ENCODE data around the gene LRP2.

The LRP2 gene

GRCh38 chr2:169107645-169108044 is 254.7 kb downstream of the LRP2 start:
- Histone ChIP-seq H3K27ac (replicated peaks; ENCODE audit: low read length) (no peak overlapping the region), H3K9me3 (replicated peaks in 1 of 2; ENCODE audit: control insufficient read depth in 2 of 2, insufficient read depth in 1 of 2, low read depth in 1 of 2, low read length in 2 of 2) (peaks cover 0 to 2% of the 10 kb centered on the region in 2 donors), H2BK15ac (ENCODE audit: low read length) (no peak overlapping the region), H3K27me3 (ENCODE audit: control insufficient read depth in 3 of 3, insufficient read depth in 3 of 3, low read depth in 1 of 3, low read length in 3 of 3) (peaks cover 2 to 58% (median 2%) of the 10 kb centered on the region in 3 experiments), H4K91ac (ENCODE audit: low read depth, low read length, poor library complexity) (no peak overlapping the region), H2AFZ (ENCODE audit: low read length) (no peak overlapping the region), H3K4ac (ENCODE audit: low read length) (no peak overlapping the region), H3K23ac (ENCODE audit: low read depth, low read length, poor library complexity) (no peak overlapping the region), H3K14ac (ENCODE audit: low read length) (no peak overlapping the region), H2BK5ac (ENCODE audit: low read length) (no peak overlapping the region), H2BK12ac (ENCODE audit: low read length) (no peak overlapping the region), H3K9ac (ENCODE audit: low read depth, low read length, poor library complexity) (no peak overlapping the region), H3K4me1 (ENCODE audit: control insufficient read depth in 2 of 2, insufficient read depth in 1 of 2, low read depth in 1 of 2, low read length in 2 of 2) (peaks cover 4 to 6% of the 10 kb centered on the region in 2 donors), H3K4me2 (ENCODE audit: insufficient read depth, low read length, poor library complexity, severe bottlenecking) (no peak overlapping the region), H3K18ac (ENCODE audit: low read length) (no peak overlapping the region), H3K4me3 (ENCODE audit: low read length in 2 of 2) (no peak overlapping the region), H3K79me1 (ENCODE audit: low read depth, low read length) (no peaks in the 10 kb centered on the region), H3K36me3 (replicated peaks in 1 of 2; ENCODE audit: control insufficient read depth in 2 of 2, insufficient read depth in 2 of 2, low read length in 2 of 2) (no peaks in the 10 kb centered on the region), H2BK120ac (ENCODE audit: low read depth, low read length) (no peak overlapping the region), H4K8ac (ENCODE audit: low read depth, low read length) (no peak overlapping the region), H2AK5ac (ENCODE audit: low read depth, low read length) (no peak overlapping the region)
- no CpG with 5 or more reads among the region's 2 CpGs for WGBS, 2 donors (ENCODE audit: extremely low coverage in 2 of 2, insufficient read length in 2 of 2, insufficient replicate concordance in 1 of 2)
- no peak for DNase-seq (ENCODE audit: low spot score)

GRCh38 chr2:169106563-169107545 is 255.5 kb downstream of the LRP2 start:
- H3K4me3 ChIP-seq (ENCODE audit: low read length in 2 of 2) = no peak overlapping the region
- no peak overlapping the region for H2BK12ac ChIP-seq (ENCODE audit: low read length)
- no peak overlapping the region for H4K91ac ChIP-seq (ENCODE audit: low read depth, low read length, poor library complexity)
- no peak overlapping the region for H2AK5ac ChIP-seq (ENCODE audit: low read depth, low read length)
- DNase-seq (ENCODE audit: low spot score) = no peak
- no peak overlapping the region for H3K27ac ChIP-seq (replicated peaks; ENCODE audit: low read length)
- H2BK5ac ChIP-seq (ENCODE audit: low read length) = no peak overlapping the region
- H3K9ac ChIP-seq (ENCODE audit: low read depth, low read length, poor library complexity) = no peak overlapping the region
- H2BK120ac ChIP-seq (ENCODE audit: low read depth, low read length) = no peak overlapping the region
- H3K27me3 ChIP-seq (ENCODE audit: control insufficient read depth in 3 of 3, insufficient read depth in 3 of 3, low read depth in 1 of 3, low read length in 3 of 3) = peaks cover 2 to 58% (median 2%) of the 10 kb centered on the region in 3 experiments
- H2BK15ac ChIP-seq (ENCODE audit: low read length) = no peak overlapping the region
- H3K9me3 ChIP-seq (replicated peaks in 1 of 2; ENCODE audit: control insufficient read depth in 2 of 2, insufficient read depth in 1 of 2, low read depth in 1 of 2, low read length in 2 of 2) = peaks cover 0 to 2% of the 10 kb centered on the region in 2 donors
- no peaks in the 10 kb centered on the region for H3K36me3 ChIP-seq (replicated peaks in 1 of 2; ENCODE audit: control insufficient read depth in 2 of 2, insufficient read depth in 2 of 2, low read length in 2 of 2)
- no peak overlapping the region for H3K4me2 ChIP-seq (ENCODE audit: insufficient read depth, low read length, poor library complexity, severe bottlenecking)
- H4K8ac ChIP-seq (ENCODE audit: low read depth, low read length) = no peak overlapping the region
- WGBS, 2 donors (ENCODE audit: extremely low coverage in 2 of 2, insufficient read length in 2 of 2, insufficient replicate concordance in 1 of 2) = no CpG with 5 or more reads among the region's 6 CpGs
- H3K4me1 ChIP-seq (ENCODE audit: control insufficient read depth in 2 of 2, insufficient read depth in 1 of 2, low read depth in 1 of 2, low read length in 2 of 2) = peaks cover 4 to 6% of the 10 kb centered on the region in 2 donors
- H3K79me1 ChIP-seq (ENCODE audit: low read depth, low read length) = no peaks in the 10 kb centered on the region
- H3K23ac ChIP-seq (ENCODE audit: low read depth, low read length, poor library complexity) = no peak overlapping the region
- H3K4ac ChIP-seq (ENCODE audit: low read length) = no peak overlapping the region
- no peak overlapping the region for H3K14ac ChIP-seq (ENCODE audit: low read length)
- H2AFZ ChIP-seq (ENCODE audit: low read length) = no peak overlapping the region
- no peak overlapping the region for H3K18ac ChIP-seq (ENCODE audit: low read length)

- no peak overlapping the region for H3K14ac ChIP-seq (ENCODE audit: low read length)
- no peaks in the 10 kb centered on the region for H3K36me3 ChIP-seq (replicated peaks in 1 of 2; ENCODE audit: control insufficient read depth in 2 of 2, insufficient read depth in 2 of 2, low read length in 2 of 2)
- no peak overlapping the region for H3K23ac ChIP-seq (ENCODE audit: low read depth, low read length, poor library complexity)
- H3K4me1 ChIP-seq (ENCODE audit: control insufficient read depth in 2 of 2, insufficient read depth in 1 of 2, low read depth in 1 of 2, low read length in 2 of 2) = peaks cover 4 to 6% of the 10 kb centered on the region in 2 donors
- no peak overlapping the region for H2BK120ac ChIP-seq (ENCODE audit: low read depth, low read length)
- H3K4ac ChIP-seq (ENCODE audit: low read length) = no peak overlapping the region
- no peak overlapping the region for H2BK15ac ChIP-seq (ENCODE audit: low read length)
- no CpG with 5 or more reads among the region's 2 CpGs for WGBS, 2 donors (ENCODE audit: extremely low coverage in 2 of 2, insufficient read length in 2 of 2, insufficient replicate concordance in 1 of 2)
- DNase-seq (ENCODE audit: low spot score) = no peak
- H3K27me3 ChIP-seq (ENCODE audit: control insufficient read depth in 3 of 3, insufficient read depth in 3 of 3, low read depth in 1 of 3, low read length in 3 of 3) = peaks cover 2 to 53% (median 2%) of the 10 kb centered on the region in 3 experiments
- no peak overlapping the region for H3K9ac ChIP-seq (ENCODE audit: low read depth, low read length, poor library complexity)
- no peak overlapping the region for H2BK12ac ChIP-seq (ENCODE audit: low read length)
- no peak overlapping the region for H2AK5ac ChIP-seq (ENCODE audit: low read depth, low read length)
- no peaks in the 10 kb centered on the region for H3K79me1 ChIP-seq (ENCODE audit: low read depth, low read length)
- no peak overlapping the region for H2BK5ac ChIP-seq (ENCODE audit: low read length)
- H3K27ac ChIP-seq (replicated peaks; ENCODE audit: low read length) = no peak overlapping the region
- H4K8ac ChIP-seq (ENCODE audit: low read depth, low read length) = no peak overlapping the region
- H4K91ac ChIP-seq (ENCODE audit: low read depth, low read length, poor library complexity) = no peak overlapping the region
- H3K18ac ChIP-seq (ENCODE audit: low read length) = no peak overlapping the region
- no peak overlapping the region for H3K4me2 ChIP-seq (ENCODE audit: insufficient read depth, low read length, poor library complexity, severe bottlenecking)
- H3K4me3 ChIP-seq (ENCODE audit: low read length in 2 of 2) = no peak overlapping the region
- H3K9me3 ChIP-seq (replicated peaks in 1 of 2; ENCODE audit: control insufficient read depth in 2 of 2, insufficient read depth in 1 of 2, low read depth in 1 of 2, low read length in 2 of 2) = peaks cover 0 to 2% of the 10 kb centered on the region in 2 donors
- H2AFZ ChIP-seq (ENCODE audit: low read length) = no peak overlapping the region
Measured at GRCh38 chr2:169106134-169106533, 256.2 kb downstream of the LRP2 start.

- no peak overlapping the region for H3K18ac ChIP-seq (ENCODE audit: low read length)
- no peak overlapping the region for H3K4me3 ChIP-seq (ENCODE audit: low read length in 2 of 2)
- peaks cover 2 to 51% (median 2%) of the 10 kb centered on the region in 3 experiments for H3K27me3 ChIP-seq (ENCODE audit: control insufficient read depth in 3 of 3, insufficient read depth in 3 of 3, low read depth in 1 of 3, low read length in 3 of 3)
- H3K36me3 ChIP-seq (replicated peaks in 1 of 2; ENCODE audit: control insufficient read depth in 2 of 2, insufficient read depth in 2 of 2, low read length in 2 of 2) = no peaks in the 10 kb centered on the region
- no CpG with 5 or more reads among the region's 1 CpG for WGBS, 2 donors (ENCODE audit: extremely low coverage in 2 of 2, insufficient read length in 2 of 2, insufficient replicate concordance in 1 of 2)
- peaks cover 3% of the 10 kb centered on the region in 2 donors for H3K4me1 ChIP-seq (ENCODE audit: control insufficient read depth in 2 of 2, insufficient read depth in 1 of 2, low read depth in 1 of 2, low read length in 2 of 2)
- no peak overlapping the region for H2BK5ac ChIP-seq (ENCODE audit: low read length)
- no peak overlapping the region for H3K27ac ChIP-seq (replicated peaks; ENCODE audit: low read length)
- no peak overlapping the region for H3K4me2 ChIP-seq (ENCODE audit: insufficient read depth, low read length, poor library complexity, severe bottlenecking)
- no peak overlapping the region for H3K4ac ChIP-seq (ENCODE audit: low read length)
- no peak overlapping the region for H2BK120ac ChIP-seq (ENCODE audit: low read depth, low read length)
- H2AFZ ChIP-seq (ENCODE audit: low read length) = no peak overlapping the region
- H3K14ac ChIP-seq (ENCODE audit: low read length) = no peak overlapping the region
- H2AK5ac ChIP-seq (ENCODE audit: low read depth, low read length) = no peak overlapping the region
- H4K91ac ChIP-seq (ENCODE audit: low read depth, low read length, poor library complexity) = no peak overlapping the region
- H3K79me1 ChIP-seq (ENCODE audit: low read depth, low read length) = no peaks in the 10 kb centered on the region
- DNase-seq (ENCODE audit: low spot score) = no peak
- H3K9me3 ChIP-seq (replicated peaks in 1 of 2; ENCODE audit: control insufficient read depth in 2 of 2, insufficient read depth in 1 of 2, low read depth in 1 of 2, low read length in 2 of 2) = peaks cover 0 to 2% of the 10 kb centered on the region in 2 donors
- H4K8ac ChIP-seq (ENCODE audit: low read depth, low read length) = no peak overlapping the region
- H3K9ac ChIP-seq (ENCODE audit: low read depth, low read length, poor library complexity) = no peak overlapping the region
- no peak overlapping the region for H2BK12ac ChIP-seq (ENCODE audit: low read length)
- H2BK15ac ChIP-seq (ENCODE audit: low read length) = no peak overlapping the region
- no peak overlapping the region for H3K23ac ChIP-seq (ENCODE audit: low read depth, low read length, poor library complexity)
Measured at GRCh38 chr2:169105476-169105875, 256.9 kb downstream of the LRP2 start.

Data from neuronal stem cell (in vitro differentiated cells).